ENCODE measurements around the gene CRACR2B.

DNA sequence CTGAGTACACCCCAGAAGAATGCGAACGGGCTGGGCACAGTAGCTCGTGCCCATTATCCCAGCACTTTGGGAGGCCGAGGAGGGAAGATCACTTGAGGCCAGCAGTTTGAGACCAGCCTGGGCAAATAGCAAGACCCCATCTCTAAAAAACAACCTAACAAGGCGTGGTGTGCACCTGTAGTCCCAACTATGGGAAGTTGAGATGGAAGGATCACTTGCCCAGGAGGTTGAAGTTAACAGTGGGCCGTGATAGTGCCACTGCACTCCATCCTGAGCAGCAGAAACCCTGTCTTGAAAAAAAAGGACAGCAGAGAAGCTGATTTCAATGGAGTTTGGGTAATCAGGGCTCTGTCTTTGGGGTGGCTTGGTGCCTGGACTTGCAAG is 14.7 kb upstream of the CRACR2B start:
- TF ChIP-seq EZH2phosphoT487 (IDR thresholded peaks at IDR 0.05; ENCODE audit: insufficient read depth, low read depth) (no peak), EZH2 (IDR thresholded peaks at IDR 0.05; ENCODE audit: insufficient read depth, poor library complexity, severe bottlenecking) (no peak)

All from GM23248 (cell line).